HL-60 (cell line): ENCODE results near the gene DOCK1.

Experiments used
- DNase-seq, 2 experiments: peaks; one replicate each; pipeline ENCODE4 v3.0.0-alpha.2; 2010 to 2020; ENCODE audit warnings: low read depth in 1 of 2, low spot score in 1 of 2
- H3K27ac ChIP-seq: fragments of 250-450 bp; sonication (Bioruptor Pico); replicated peaks from 2 replicates; pipeline ENCODE4 v1.5.1; 2020; ENCODE audit warnings: mild to moderate bottlenecking, moderate library complexity
- H3K27me3 ChIP-seq: fragments of 250-450 bp; sonication (Bioruptor Pico); 2 replicates; pipeline ENCODE4 v1.5.1; 2021; ENCODE audit warnings: mild to moderate bottlenecking, moderate library complexity; ENCODE audit not compliant: insufficient read depth, poor library complexity, severe bottlenecking
- H3K4me3 ChIP-seq: replicated peaks from 2 replicates; pipeline ENCODE4 v1.5.1; 2011; ENCODE audit warnings: mild to moderate bottlenecking, control low read depth, low read length; ENCODE audit not compliant: insufficient read depth
- CTCF ChIP-seq: IDR thresholded peaks from one replicate; pipeline ENCODE4 v1.5.1; 2011; ENCODE audit warnings: low read length, control low read depth, inconsistent platforms; ENCODE audit not compliant: insufficient read depth
- GABPA ChIP-seq: IDR thresholded peaks from 2 replicates; pipeline ENCODE4 v1.6.1; 2012; ENCODE audit warnings: low read depth
- POLR2AphosphoS5 ChIP-seq: IDR thresholded peaks from 2 replicates; pipeline ENCODE4 v1.6.1; 2012; ENCODE audit warnings: low read depth
- SPI1 ChIP-seq: IDR thresholded peaks from 2 replicates; pipeline ENCODE4 v1.6.1; 2012; ENCODE audit warnings: low read depth, mild to moderate bottlenecking, borderline replicate concordance
- TF ChIP-seq, protein P1 (sequence below): IDR thresholded peaks from 2 replicates; pipeline ENCODE4 v1.6.1; 2012; ENCODE audit warnings: low read depth; ENCODE audit not compliant: insufficient replicate concordance

The DOCK1 gene

DNA sequence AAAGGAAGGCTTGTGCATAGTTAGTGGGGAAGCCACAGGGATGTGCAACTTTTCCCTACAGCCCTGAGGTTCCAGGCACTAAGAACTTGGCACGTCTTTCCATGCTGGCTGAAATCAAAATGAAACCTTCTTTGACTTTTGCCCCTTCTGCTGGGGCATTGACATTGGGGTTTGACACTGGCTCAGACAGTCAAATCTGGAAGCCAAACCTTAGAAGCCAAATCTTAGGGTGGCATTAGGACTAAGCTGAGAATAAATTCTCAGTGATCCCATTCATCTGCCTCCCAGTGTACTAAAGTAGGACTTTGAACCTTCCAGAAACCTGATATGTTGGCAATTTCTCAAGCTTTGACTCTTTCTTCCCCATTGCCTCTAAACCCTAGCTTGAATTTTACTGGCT lies 322.4 kb downstream of the DOCK1 start:
- Histone ChIP-seq H3K27me3 (no peaks in the 10 kb centered on the region), H3K4me3 (no peak overlapping the region), H3K27ac (no peak overlapping the region)
- no peak for DNase-seq
- no peak for TF ChIP-seq POLR2AphosphoS5
- TF ChIP-seq, protein P1, sequence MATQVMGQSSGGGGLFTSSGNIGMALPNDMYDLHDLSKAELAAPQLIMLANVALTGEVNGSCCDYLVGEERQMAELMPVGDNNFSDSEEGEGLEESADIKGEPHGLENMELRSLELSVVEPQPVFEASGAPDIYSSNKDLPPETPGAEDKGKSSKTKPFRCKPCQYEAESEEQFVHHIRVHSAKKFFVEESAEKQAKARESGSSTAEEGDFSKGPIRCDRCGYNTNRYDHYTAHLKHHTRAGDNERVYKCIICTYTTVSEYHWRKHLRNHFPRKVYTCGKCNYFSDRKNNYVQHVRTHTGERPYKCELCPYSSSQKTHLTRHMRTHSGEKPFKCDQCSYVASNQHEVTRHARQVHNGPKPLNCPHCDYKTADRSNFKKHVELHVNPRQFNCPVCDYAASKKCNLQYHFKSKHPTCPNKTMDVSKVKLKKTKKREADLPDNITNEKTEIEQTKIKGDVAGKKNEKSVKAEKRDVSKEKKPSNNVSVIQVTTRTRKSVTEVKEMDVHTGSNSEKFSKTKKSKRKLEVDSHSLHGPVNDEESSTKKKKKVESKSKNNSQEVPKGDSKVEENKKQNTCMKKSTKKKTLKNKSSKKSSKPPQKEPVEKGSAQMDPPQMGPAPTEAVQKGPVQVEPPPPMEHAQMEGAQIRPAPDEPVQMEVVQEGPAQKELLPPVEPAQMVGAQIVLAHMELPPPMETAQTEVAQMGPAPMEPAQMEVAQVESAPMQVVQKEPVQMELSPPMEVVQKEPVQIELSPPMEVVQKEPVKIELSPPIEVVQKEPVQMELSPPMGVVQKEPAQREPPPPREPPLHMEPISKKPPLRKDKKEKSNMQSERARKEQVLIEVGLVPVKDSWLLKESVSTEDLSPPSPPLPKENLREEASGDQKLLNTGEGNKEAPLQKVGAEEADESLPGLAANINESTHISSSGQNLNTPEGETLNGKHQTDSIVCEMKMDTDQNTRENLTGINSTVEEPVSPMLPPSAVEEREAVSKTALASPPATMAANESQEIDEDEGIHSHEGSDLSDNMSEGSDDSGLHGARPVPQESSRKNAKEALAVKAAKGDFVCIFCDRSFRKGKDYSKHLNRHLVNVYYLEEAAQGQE, result no peak
- no peak for TF ChIP-seq CTCF
- no peak for TF ChIP-seq SPI1
- TF ChIP-seq GABPA, result no peak

GRCh38 chr10:127228195-127228787 lies 323.1 kb downstream of the DOCK1 start:
- Histone ChIP-seq H3K4me3 (no peak overlapping the region), H3K27me3 (no peaks in the 10 kb centered on the region), H3K27ac (no peak overlapping the region)
- TF ChIP-seq GABPA, result no peak
- TF ChIP-seq CTCF, result no peak
- no peak for TF ChIP-seq SPI1
- no peak for TF ChIP-seq POLR2AphosphoS5
- TF ChIP-seq, protein P1, result no peak
- no peak for DNase-seq

DNA sequence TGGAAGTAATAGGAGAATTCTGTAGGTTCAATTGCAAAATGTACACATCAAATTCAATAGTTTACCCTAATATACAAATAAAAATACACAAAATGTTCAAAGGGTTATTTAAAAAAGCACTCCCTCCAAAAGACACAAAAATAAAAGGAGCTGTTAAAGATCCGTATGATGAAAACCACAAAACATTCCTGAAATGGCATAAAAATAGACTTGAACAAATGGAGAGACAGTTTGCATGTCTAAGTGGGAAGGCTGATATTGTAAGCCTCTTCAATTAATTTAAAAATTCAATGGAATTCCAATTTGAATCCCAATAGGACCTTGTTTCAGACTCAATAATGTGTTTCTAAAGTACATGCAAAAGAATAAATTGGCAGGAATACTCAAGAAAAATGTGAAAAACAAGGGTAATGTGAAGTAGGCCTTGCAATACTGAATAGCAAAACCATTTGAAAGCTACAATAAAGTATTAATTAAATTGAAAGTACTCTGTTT lies 329.1 kb downstream of the DOCK1 start:
- TF ChIP-seq SPI1 (no peak), POLR2AphosphoS5 (no peak), GABPA (no peak), CTCF (no peak)
- TF ChIP-seq, protein P1, result no peak
- H3K27ac ChIP-seq, result no peak overlapping the region
- H3K4me3 ChIP-seq, result no peak overlapping the region
- DNase-seq, result no peak
- no peaks in the 10 kb centered on the region for H3K27me3 ChIP-seq
